GM19455 (cell line): ENCODE data around the gene LRP2.
"Not testable (repeated sequence)": the region's sequence is repeated elsewhere in the genome, so short reads cannot be mapped to it uniquely, and the experiment has no call there.

Experiments used
- ATAC-seq: cut with Tn5 transposase; IDR thresholded peaks from one replicate; pipeline ENCODE4 v1.9.1; 2021; ENCODE audit not compliant: unreplicated experiment

The LRP2 gene

GRCh38 chr2:169362118-169362893 is at the start of gene LRP2:
Gene LRP2, minus strand, starts transcription at chr2:169362534. Its CDS starts 135 bp downstream, at chr2:169362399.
- no peak for ATAC-seq

- ATAC-seq = no peak
Measured at GRCh38 chr2:169406891-169407290, 44.6 kb upstream of the LRP2 start.

DNA sequence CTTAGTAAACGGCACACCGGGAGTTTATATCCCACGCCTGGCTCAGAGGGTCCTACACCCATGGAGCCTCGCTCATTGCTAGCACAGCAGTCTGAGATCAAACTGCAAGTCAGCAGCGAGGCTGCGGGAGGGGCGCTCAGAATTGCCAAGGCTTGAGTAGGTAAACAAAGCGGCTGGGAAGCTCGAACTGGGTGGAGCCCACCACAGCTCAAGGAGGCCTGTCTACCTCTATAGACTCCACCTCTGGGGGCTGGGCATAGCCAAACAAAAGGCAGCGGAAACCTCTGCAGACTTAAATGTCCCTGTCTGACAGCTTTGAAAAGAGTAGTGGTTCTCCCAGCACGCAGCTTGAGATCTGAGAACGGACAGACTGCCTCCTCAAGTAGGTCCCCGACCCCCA is 37.2 kb upstream of the LRP2 start:
- not testable (repeated sequence) for ATAC-seq

- no peak for ATAC-seq
Measured at GRCh38 chr2:169397697-169398096, 35.4 kb upstream of the LRP2 start.

DNA sequence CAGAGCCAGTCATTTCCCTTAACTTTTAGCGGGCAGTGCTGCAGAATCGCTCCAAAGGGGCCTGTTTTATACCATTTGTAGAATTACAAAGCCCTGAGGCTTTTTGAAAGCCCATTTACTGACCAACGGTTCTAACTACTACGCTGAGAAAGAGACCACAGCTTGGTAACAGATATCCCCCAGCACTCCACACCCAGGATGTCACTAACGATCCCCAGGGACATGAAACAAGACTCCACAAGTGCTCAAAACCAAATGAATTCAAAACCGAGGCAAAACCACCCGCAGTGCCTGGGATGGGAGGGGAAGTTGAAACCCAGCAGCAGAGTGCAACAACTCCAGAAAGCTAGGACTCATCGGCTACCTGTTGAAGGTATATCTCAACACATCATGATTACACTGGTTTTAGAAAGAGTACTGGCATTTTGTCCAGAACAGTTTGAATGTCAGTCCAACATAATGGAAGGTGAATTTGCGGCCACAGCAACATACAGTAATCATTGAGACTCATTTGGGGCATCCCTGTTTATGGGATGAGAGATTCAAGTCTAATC is 33.6 kb upstream of the LRP2 start:
- no peak for ATAC-seq

GRCh38 chr2:169393068-169393590 is 30.8 kb upstream of the LRP2 start:
- no peak for ATAC-seq

DNA sequence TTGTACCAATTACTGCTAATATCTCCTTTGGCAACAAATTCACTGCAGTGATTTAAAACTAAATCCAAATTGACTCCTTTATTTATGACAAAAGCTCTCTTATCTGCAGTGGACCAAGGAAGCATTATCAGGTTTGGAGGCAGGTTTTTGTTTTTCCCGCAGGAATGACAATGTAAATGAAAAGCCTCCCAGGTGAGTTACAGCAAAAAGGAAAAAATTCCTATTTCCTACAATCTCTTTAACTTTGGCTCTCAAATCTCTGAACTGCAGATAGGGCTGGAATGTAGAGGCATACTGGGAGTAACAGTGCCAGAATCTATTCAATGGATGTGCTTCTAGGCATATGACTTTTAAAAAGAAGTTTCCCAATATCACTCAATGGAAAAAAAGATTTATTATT is 28.9 kb upstream of the LRP2 start:
- no peak for ATAC-seq

DNA sequence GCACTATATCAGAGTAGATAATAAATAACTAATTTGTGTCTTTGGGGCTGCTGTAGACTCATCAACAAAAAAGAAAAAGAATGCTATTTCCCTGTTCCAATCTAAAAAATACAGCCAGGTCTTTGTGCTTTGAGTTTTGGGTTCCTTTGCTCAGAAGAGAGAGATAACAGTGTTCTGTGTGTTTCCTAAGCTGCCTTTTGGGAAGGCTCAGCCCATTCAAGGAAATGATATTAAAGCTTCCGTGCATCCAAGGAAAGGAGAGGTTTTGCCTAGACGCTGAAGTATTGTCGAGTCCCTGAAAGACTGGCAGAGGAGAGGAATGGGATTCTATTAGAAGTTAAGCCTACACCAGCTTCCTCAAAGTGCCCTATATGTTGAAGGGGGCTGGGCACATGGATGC is 25.8 kb upstream of the LRP2 start:
- ATAC-seq = no peak

- ATAC-seq = no peak
Measured at GRCh38 chr2:169386722-169387121, 24.4 kb upstream of the LRP2 start.

DNA sequence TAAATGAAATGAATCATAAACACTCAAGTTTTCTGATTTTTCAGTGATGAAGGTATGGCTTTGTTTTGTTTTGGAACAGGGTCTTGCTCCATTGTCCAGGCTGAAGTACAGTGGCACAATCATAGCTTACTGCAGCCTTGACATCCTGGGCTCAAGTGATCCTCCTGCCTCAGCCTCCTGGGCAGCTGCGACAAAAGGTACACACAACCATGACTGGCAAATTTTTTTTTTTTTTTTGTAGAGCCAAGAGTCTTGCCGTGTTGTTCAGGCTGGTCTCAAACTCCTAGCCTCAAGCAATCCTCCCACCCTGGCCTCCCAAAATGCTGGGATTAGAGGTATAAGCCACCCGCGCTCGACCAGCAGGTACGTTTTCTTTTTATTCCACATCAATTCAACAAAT is 22.5 kb upstream of the LRP2 start:
- ATAC-seq = no peak

GRCh38 chr2:169372561-169372960 is 10.2 kb upstream of the LRP2 start:
- no peak for ATAC-seq

- ATAC-seq = no peak
Measured at GRCh38 chr2:169366066-169366465, 3.7 kb upstream of the LRP2 start.

DNA sequence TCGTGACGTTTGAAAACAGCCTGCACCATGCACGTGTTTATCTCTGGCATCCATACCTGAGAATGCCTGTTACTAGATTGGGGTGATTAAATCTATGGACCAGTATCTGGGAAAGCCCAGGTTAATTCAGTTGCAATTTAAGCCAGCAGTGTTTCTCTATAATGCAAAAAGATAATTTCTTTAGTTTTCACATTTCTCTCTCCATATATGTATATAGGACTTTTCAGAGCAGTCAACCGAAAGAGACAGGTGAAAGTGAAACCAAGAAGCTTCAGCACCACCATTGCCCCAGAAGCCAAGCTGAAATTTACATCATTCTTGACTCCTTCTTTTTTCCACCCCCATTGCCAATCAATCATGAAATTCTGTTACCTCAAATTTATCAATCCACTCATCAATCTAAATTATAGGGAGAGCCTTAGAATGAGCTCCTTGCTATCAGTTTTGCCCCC is 2.7 kb upstream of the LRP2 start:
- peak; percentile 59 for ATAC-seq

GRCh38 chr2:169363560-169364150 is 1.3 kb upstream of the LRP2 start:
- ATAC-seq = peak; percentile 41

- peak; percentile 8 for ATAC-seq
Measured at GRCh38 chr2:169362894-169363559, 693 bp upstream of the LRP2 start.

- no peak for ATAC-seq
Measured at GRCh38 chr2:169361706-169362117, 622 bp downstream of the LRP2 start.

GRCh38 chr2:169360984-169361705 is 1.2 kb downstream of the LRP2 start:
- no peak for ATAC-seq

GRCh38 chr2:169358016-169358415 is 4.3 kb downstream of the LRP2 start:
- no peak for ATAC-seq

GRCh38 chr2:169354244-169354643 is 8.1 kb downstream of the LRP2 start:
- no peak for ATAC-seq

- no peak for ATAC-seq
Measured at GRCh38 chr2:169351725-169352124, 10.6 kb downstream of the LRP2 start.

- no peak for ATAC-seq
Measured at GRCh38 chr2:169349535-169349934, 12.8 kb downstream of the LRP2 start.
